Astrocyte (in vitro differentiated cells and primary cell): Measurements from ENCODE around the gene ZKSCAN1. TPM values are rescaled to one million over a fixed set of nuclear protein-coding genes. Genes with fewer than 3 reads are reported as not detected.

Source experiments
- DNase-seq: peaks from one replicate; pipeline ENCODE4 v3.0.0-alpha.2; 2010; ENCODE audit warnings: low read depth
- FAIRE-seq: peaks from 2 replicates; lab custom pipeline; 2011; peaks lifted over from hg19 to GRCh38; lab: Jason Lieb, UNC
- H2AFZ ChIP-seq: 2 replicates; pipeline ENCODE4 v1.6.0; 2012; ENCODE audit warnings: low read depth, low read length, inconsistent platforms
- H3K27ac ChIP-seq: 2 replicates; pipeline ENCODE4 v1.5.1; 2011; ENCODE audit warnings: low read depth, low read length, inconsistent platforms
- H3K27me3 ChIP-seq: 2 replicates; pipeline ENCODE4 v1.6.0; 2011; ENCODE audit warnings: low read length, inconsistent platforms; ENCODE audit not compliant: insufficient read depth
- H3K36me3 ChIP-seq: 2 replicates; pipeline ENCODE4 v1.5.1; 2011; ENCODE audit warnings: low read length, inconsistent platforms; ENCODE audit not compliant: insufficient read depth
- H3K4me1 ChIP-seq: 2 replicates; pipeline ENCODE4 v1.5.1; 2011; ENCODE audit warnings: low read length, inconsistent platforms; ENCODE audit not compliant: insufficient read depth
- H3K4me2 ChIP-seq: 2 replicates; pipeline ENCODE4 v1.6.0; 2012; ENCODE audit warnings: low read length, inconsistent platforms
- H3K4me3 ChIP-seq: 2 replicates; pipeline ENCODE4 v1.5.1; 2011; ENCODE audit warnings: low read depth, mild to moderate bottlenecking, low read length, inconsistent platforms; ENCODE audit not compliant: insufficient read depth
- H3K79me2 ChIP-seq: 2 replicates; pipeline ENCODE4 v1.6.0; 2012; ENCODE audit warnings: mild to moderate bottlenecking, low read length, inconsistent platforms; ENCODE audit not compliant: insufficient read depth
- H3K9ac ChIP-seq: 2 replicates; pipeline ENCODE4 v1.6.0; 2012; ENCODE audit warnings: mild to moderate bottlenecking, low read length, inconsistent platforms
- H3K9me3 ChIP-seq: 2 replicates; pipeline ENCODE4 v1.5.1; 2012; ENCODE audit warnings: low read depth, mild to moderate bottlenecking, low read length, inconsistent platforms; ENCODE audit not compliant: insufficient read depth
- H4K20me1 ChIP-seq: 2 replicates; pipeline ENCODE4 v1.6.0; 2012; ENCODE audit warnings: low read length, inconsistent platforms; ENCODE audit not compliant: insufficient read depth
- H3K27ac Mint-ChIP-seq: one replicate; pipeline ENCODE4 v1.8.0; 2021; ENCODE audit warnings: mild to moderate bottlenecking, mixed read lengths; ENCODE audit not compliant: unreplicated experiment
- H3K27me3 Mint-ChIP-seq: one replicate; pipeline ENCODE4 v1.8.0; 2021; ENCODE audit warnings: low read depth, mixed read lengths; ENCODE audit not compliant: unreplicated experiment
- H3K36me3 Mint-ChIP-seq: one replicate; pipeline ENCODE4 v1.8.0; 2021; ENCODE audit warnings: low read depth, mixed read lengths; ENCODE audit not compliant: unreplicated experiment
- H3K4me1 Mint-ChIP-seq: one replicate; pipeline ENCODE4 v1.8.0; 2021; ENCODE audit warnings: low read depth, mixed read lengths; ENCODE audit not compliant: unreplicated experiment
- H3K4me3 Mint-ChIP-seq: one replicate; pipeline ENCODE4 v1.8.0; 2021; ENCODE audit warnings: mild to moderate bottlenecking, moderate library complexity, mixed read lengths; ENCODE audit not compliant: unreplicated experiment
- H3K9me3 Mint-ChIP-seq: one replicate; pipeline ENCODE4 v1.8.0; 2021; ENCODE audit warnings: mild to moderate bottlenecking, mixed read lengths; ENCODE audit not compliant: unreplicated experiment
- EZH2 ChIP-seq: IDR thresholded peaks from 2 replicates; pipeline ENCODE4 v1.6.1; 2012; ENCODE audit warnings: mild to moderate bottlenecking, low read length, inconsistent platforms; ENCODE audit not compliant: insufficient read depth
- total RNA-seq: library from RNA; stranded (reverse); gene quantifications from 2 replicates; pipeline ENCODE4 v1.2.1, GENCODE V29; 2021
- TF ChIP-seq, protein P1 (sequence below): IDR thresholded peaks from 2 replicates; pipeline ENCODE4 v1.5.1; 2011; ENCODE audit warnings: low read depth, mild to moderate bottlenecking, inconsistent platforms, low read length, moderate library complexity; ENCODE audit not compliant: insufficient read depth

The ZKSCAN1 gene
- total RNA-seq, 1 donor from 2014 or later: 70.8 TPM

GRCh38 chr7:99994819-99995218 is 20.6 kb upstream of the ZKSCAN1 start:
- H3K27me3 Mint-ChIP-seq: peaks cover 9% of the 10 kb centered on the region
- no peak overlapping the region for H3K4me2 ChIP-seq
- no peaks in the 10 kb centered on the region for H3K9me3 ChIP-seq
- H3K36me3 ChIP-seq: no peaks in the 10 kb centered on the region
- no peak overlapping the region for H3K27ac ChIP-seq
- no peaks in the 10 kb centered on the region for H3K4me1 Mint-ChIP-seq
- TF ChIP-seq, protein P1, sequence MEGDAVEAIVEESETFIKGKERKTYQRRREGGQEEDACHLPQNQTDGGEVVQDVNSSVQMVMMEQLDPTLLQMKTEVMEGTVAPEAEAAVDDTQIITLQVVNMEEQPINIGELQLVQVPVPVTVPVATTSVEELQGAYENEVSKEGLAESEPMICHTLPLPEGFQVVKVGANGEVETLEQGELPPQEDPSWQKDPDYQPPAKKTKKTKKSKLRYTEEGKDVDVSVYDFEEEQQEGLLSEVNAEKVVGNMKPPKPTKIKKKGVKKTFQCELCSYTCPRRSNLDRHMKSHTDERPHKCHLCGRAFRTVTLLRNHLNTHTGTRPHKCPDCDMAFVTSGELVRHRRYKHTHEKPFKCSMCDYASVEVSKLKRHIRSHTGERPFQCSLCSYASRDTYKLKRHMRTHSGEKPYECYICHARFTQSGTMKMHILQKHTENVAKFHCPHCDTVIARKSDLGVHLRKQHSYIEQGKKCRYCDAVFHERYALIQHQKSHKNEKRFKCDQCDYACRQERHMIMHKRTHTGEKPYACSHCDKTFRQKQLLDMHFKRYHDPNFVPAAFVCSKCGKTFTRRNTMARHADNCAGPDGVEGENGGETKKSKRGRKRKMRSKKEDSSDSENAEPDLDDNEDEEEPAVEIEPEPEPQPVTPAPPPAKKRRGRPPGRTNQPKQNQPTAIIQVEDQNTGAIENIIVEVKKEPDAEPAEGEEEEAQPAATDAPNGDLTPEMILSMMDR: no peak
- no peak for TF ChIP-seq EZH2
- peak overlapping the region; percentile 26 for H2AFZ ChIP-seq
- FAIRE-seq (no peak), DNase-seq (no peak)
- no peak overlapping the region for H3K4me3 Mint-ChIP-seq
- H3K9ac ChIP-seq: no peak overlapping the region
- peaks cover 2% of the 10 kb centered on the region for H3K27me3 ChIP-seq
- no peaks in the 10 kb centered on the region for H4K20me1 ChIP-seq
- H3K4me1 ChIP-seq: peaks cover 6% of the 10 kb centered on the region
- H3K79me2 ChIP-seq: no peaks in the 10 kb centered on the region
- no peak overlapping the region for H3K27ac Mint-ChIP-seq
- H3K36me3 Mint-ChIP-seq: no peaks in the 10 kb centered on the region
- no peak overlapping the region for H3K4me3 ChIP-seq
- H3K9me3 Mint-ChIP-seq: no peaks in the 10 kb centered on the region

DNA sequence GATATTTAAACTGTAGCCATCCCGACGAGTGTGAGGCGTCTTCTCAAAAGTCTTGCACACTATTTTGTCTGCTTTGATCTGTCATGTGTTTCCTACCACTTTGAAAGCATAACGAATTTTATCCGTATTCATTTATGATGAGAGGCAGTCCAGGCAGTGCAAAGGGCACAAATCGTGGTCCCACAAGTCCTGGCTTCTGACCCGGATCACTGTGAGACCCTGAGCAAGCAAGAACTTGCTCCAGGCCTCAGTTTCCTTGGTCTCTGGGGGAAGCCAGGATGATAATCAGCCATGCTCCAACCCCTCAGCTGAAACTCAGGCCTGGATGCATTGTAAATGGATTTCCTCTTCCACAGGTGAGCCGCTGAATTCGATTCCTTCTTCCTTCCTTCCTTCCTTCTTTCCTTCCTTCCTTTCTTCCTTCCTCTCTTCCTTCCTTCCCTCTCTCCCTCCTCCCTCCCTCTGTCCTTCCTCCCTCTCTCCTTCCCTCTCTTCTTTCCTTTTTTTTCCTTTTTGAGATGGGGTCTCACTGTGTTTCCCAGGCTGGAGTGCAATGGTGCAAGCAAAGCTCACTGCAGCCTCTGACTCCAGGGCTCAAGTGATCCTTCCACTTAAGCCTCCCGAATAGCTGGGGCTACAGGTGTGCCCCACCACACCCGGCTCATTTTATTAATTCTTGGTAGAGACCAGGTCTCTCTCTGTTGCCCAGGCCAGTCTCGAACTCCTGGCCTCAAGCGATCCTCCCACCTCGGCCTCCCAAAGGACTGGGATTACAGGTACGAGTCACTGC is 18.4 kb upstream of the ZKSCAN1 start:
- H2AFZ ChIP-seq: peak overlapping the region; percentile 96
- Mint-ChIP-seq H3K27me3 (peaks cover 6% of the 10 kb centered on the region), H3K36me3 (no peaks in the 10 kb centered on the region), H3K27ac (no peak overlapping the region), H3K4me1 (no peaks in the 10 kb centered on the region), H3K4me3 (no peak overlapping the region), H3K9me3 (no peaks in the 10 kb centered on the region)
- no peaks in the 10 kb centered on the region for H3K36me3 ChIP-seq
- H4K20me1 ChIP-seq: no peaks in the 10 kb centered on the region
- no peaks in the 10 kb centered on the region for H3K79me2 ChIP-seq
- TF ChIP-seq, protein P1: no peak
- TF ChIP-seq EZH2: no peak
- no peaks in the 10 kb centered on the region for H3K9me3 ChIP-seq
- no peak overlapping the region for H3K27ac ChIP-seq
- FAIRE-seq (no peak), DNase-seq (no peak)
- H3K4me1 ChIP-seq: peaks cover 3% of the 10 kb centered on the region
- H3K9ac ChIP-seq: peak overlapping the region; percentile 62
- H3K27me3 ChIP-seq: no peaks in the 10 kb centered on the region
- peak overlapping the region; percentile 74 for H3K4me2 ChIP-seq
- H3K4me3 ChIP-seq: peak overlapping the region; percentile 53
